GM12874 (cell line): ENCODE data around the gene EN1.

Source experiments
- CTCF ChIP-seq: IDR thresholded peaks from 2 replicates; pipeline ENCODE4 v1.5.1; 2011; ENCODE audit warnings: low read depth, mild to moderate bottlenecking, control low read depth, low read length, moderate library complexity; ENCODE audit not compliant: insufficient read depth

EN1 gene

GRCh38 chr2:118860506-118860905, 13.1 kb upstream of the EN1 start:
- TF ChIP-seq CTCF, result no peak

- TF ChIP-seq CTCF, result no peak
Observed at GRCh38 chr2:118859157-118859770, 11.8 kb upstream of the EN1 start.

- TF ChIP-seq CTCF, result no peak
Observed at GRCh38 chr2:118858485-118859156, 11.2 kb upstream of the EN1 start.

- no peak for TF ChIP-seq CTCF
Observed at GRCh38 chr2:118857677-118858484, 10.4 kb upstream of the EN1 start.

GRCh38 chr2:118856978-118857676, 9.7 kb upstream of the EN1 start:
- no peak for TF ChIP-seq CTCF

GRCh38 chr2:118856330-118856977, 9.0 kb upstream of the EN1 start:
- TF ChIP-seq CTCF, result no peak
